Immature natural killer cell (primary cell): ENCODE results near the gene CADM2. TPM values are rescaled to one million over a fixed set of nuclear protein-coding genes. Genes with fewer than 3 reads are reported as not detected.

Experiments
- DNase-seq, 3 donors: peaks; one replicate each; pipeline ENCODE4 v3.0.0; 2022; ENCODE audit warnings: mixed read lengths in 1 of 3
- H3K27ac Mint-ChIP-seq, 6 donors: one replicate each; pipeline ENCODE4 v1.8.0; 2020; ENCODE audit warnings: mixed read lengths in 6 of 6, mild to moderate bottlenecking in 5 of 6, inconsistent platforms in 4 of 6, moderate library complexity in 3 of 6
- H3K27me3 Mint-ChIP-seq, 3 donors: one replicate each; pipeline ENCODE4 v1.8.0; 2020 to 2021; ENCODE audit warnings: low read depth in 3 of 3, mild to moderate bottlenecking in 3 of 3, mixed read lengths in 3 of 3, moderate library complexity in 3 of 3, inconsistent platforms in 1 of 3
- H3K36me3 Mint-ChIP-seq, 3 donors: one replicate each; pipeline ENCODE4 v1.8.0; 2020; ENCODE audit warnings: mixed read lengths in 3 of 3, inconsistent platforms in 2 of 3, mild to moderate bottlenecking in 2 of 3
- H3K4me1 Mint-ChIP-seq, 2 donors: one replicate each; pipeline ENCODE4 v1.8.0; 2020; ENCODE audit warnings: inconsistent platforms in 2 of 2, mild to moderate bottlenecking in 2 of 2, mixed read lengths in 2 of 2, moderate library complexity in 1 of 2
- H3K4me3 Mint-ChIP-seq, 5 donors: one replicate each; pipeline ENCODE4 v1.8.0; 2020; ENCODE audit warnings: mild to moderate bottlenecking in 5 of 5, mixed read lengths in 5 of 5, inconsistent platforms in 3 of 5, moderate library complexity in 3 of 5
- H3K9me3 Mint-ChIP-seq, 6 donors: one replicate each; pipeline ENCODE4 v1.8.0; 2020; ENCODE audit warnings: mild to moderate bottlenecking in 6 of 6, mixed read lengths in 6 of 6, inconsistent platforms in 4 of 6, moderate library complexity in 3 of 6
- polyA plus RNA-seq, 3 donors: library from polyadenylated mRNA; unstranded; fragments of 300-500 nt; fragmentation: Illumina TruSeq; gene quantifications; one replicate each; pipeline ENCODE4 v1.2.3, GENCODE V29; 2021

The CADM2 gene
- polyA plus RNA-seq, 3 donors from 2014 or later: 0.64 TPM; not detected in 2

GRCh38 chr3:85801955-85802354, 843.2 kb downstream of the CADM2 start:
- no peak overlapping the region for H3K4me3 Mint-ChIP-seq
- no peaks in the 10 kb centered on the region for H3K36me3 Mint-ChIP-seq
- no peak overlapping the region for H3K27ac Mint-ChIP-seq
- no peak for DNase-seq
- no peaks in the 10 kb centered on the region for H3K4me1 Mint-ChIP-seq
- H3K9me3 Mint-ChIP-seq: peaks cover 15 to 57% (median 21%) of the 10 kb centered on the region in 6 donors
- H3K27me3 Mint-ChIP-seq: no peaks in the 10 kb centered on the region

DNA sequence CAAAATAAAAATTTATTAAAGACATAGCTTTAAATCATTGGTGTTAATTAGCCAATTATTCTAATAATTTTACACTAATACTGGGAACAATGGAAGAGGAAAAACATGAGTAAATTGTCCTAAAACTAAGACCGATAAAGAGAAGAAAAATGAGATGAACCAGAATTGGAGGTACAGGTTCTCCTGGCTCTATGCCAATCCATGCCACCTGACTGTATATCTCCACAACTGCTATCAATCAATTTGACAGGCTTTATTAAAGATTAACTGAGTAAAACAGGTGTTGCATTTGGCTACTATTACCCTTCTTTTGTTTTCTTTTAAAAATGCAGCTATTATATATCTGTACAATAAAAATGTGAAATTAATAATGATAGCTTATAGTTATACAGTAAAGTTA, 850.0 kb downstream of the CADM2 start:
- no peak for DNase-seq
- Mint-ChIP-seq H3K4me1 (no peaks in the 10 kb centered on the region), H3K27me3 (no peaks in the 10 kb centered on the region), H3K27ac (no peak overlapping the region), H3K4me3 (no peak overlapping the region), H3K36me3 (peaks cover 0 to 7% (median 0%) of the 10 kb centered on the region in 3 donors), H3K9me3 (peaks cover 8 to 47% (median 23%) of the 10 kb centered on the region in 6 donors)

- H3K36me3 Mint-ChIP-seq: peaks cover 0 to 3% (median 0%) of the 10 kb centered on the region in 3 donors
- DNase-seq: no peak
- peaks cover 5 to 32% (median 13%) of the 10 kb centered on the region in 6 donors for H3K9me3 Mint-ChIP-seq
- H3K27me3 Mint-ChIP-seq: peaks cover 0 to 3% (median 0%) of the 10 kb centered on the region in 3 donors
- no peaks in the 10 kb centered on the region for H3K4me1 Mint-ChIP-seq
- no peak overlapping the region for H3K4me3 Mint-ChIP-seq
- H3K27ac Mint-ChIP-seq: no peak overlapping the region
These were observed 862.5 kb downstream of the CADM2 start for GRCh38 chr3:85821130-85821756.

GRCh38 chr3:85835857-85836440, 877.2 kb downstream of the CADM2 start:
- H3K4me1 Mint-ChIP-seq: no peaks in the 10 kb centered on the region
- H3K4me3 Mint-ChIP-seq: no peak overlapping the region
- H3K27me3 Mint-ChIP-seq: no peaks in the 10 kb centered on the region
- H3K36me3 Mint-ChIP-seq: no peaks in the 10 kb centered on the region
- peaks cover 9 to 44% (median 22%) of the 10 kb centered on the region in 6 donors for H3K9me3 Mint-ChIP-seq
- no peak overlapping the region for H3K27ac Mint-ChIP-seq
- DNase-seq: no peak

GRCh38 chr3:85837402-85837801, 878.6 kb downstream of the CADM2 start:
- Mint-ChIP-seq H3K27ac (no peak overlapping the region), H3K4me3 (no peak overlapping the region), H3K36me3 (no peaks in the 10 kb centered on the region), H3K9me3 (peaks cover 3 to 29% (median 17%) of the 10 kb centered on the region in 6 donors), H3K27me3 (no peaks in the 10 kb centered on the region), H3K4me1 (no peaks in the 10 kb centered on the region)
- no peak for DNase-seq

DNA sequence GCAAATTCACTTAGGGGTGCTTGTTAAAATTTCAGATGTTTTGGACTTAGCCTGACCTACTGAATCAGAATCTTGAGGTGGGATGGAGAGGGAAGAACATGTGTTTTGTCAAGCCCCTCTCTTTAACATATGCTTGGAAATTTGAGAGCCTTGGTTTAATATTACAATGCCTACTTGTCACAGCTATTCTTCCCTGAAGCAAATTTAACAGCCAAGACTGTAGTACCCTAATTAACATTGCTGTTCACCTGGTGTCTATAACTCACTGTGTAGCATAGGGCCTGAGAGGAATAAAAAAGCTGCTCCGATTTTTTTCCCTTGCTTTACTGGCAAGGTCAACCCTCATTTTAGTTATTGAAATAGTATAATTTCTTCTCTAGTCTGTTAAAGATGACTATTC, 880.1 kb downstream of the CADM2 start:
- H3K27me3 Mint-ChIP-seq: no peaks in the 10 kb centered on the region
- H3K9me3 Mint-ChIP-seq: peaks cover under 1 to 20% (median 9%) of the 10 kb centered on the region in 6 donors
- H3K27ac Mint-ChIP-seq: no peak overlapping the region
- no peak overlapping the region for H3K4me3 Mint-ChIP-seq
- no peaks in the 10 kb centered on the region for H3K36me3 Mint-ChIP-seq
- H3K4me1 Mint-ChIP-seq: no peaks in the 10 kb centered on the region
- DNase-seq: no peak

- no peak for DNase-seq
- peaks cover 0 to 2% (median 0%) of the 10 kb centered on the region in 3 donors for H3K27me3 Mint-ChIP-seq
- H3K27ac Mint-ChIP-seq: no peak overlapping the region
- no peaks in the 10 kb centered on the region for H3K36me3 Mint-ChIP-seq
- H3K9me3 Mint-ChIP-seq: peaks cover 2 to 17% (median 7%) of the 10 kb centered on the region in 6 donors
- H3K4me3 Mint-ChIP-seq: no peak overlapping the region
- H3K4me1 Mint-ChIP-seq: no peaks in the 10 kb centered on the region
These were observed 883.3 kb downstream of the CADM2 start for GRCh38 chr3:85842081-85842480.

DNA sequence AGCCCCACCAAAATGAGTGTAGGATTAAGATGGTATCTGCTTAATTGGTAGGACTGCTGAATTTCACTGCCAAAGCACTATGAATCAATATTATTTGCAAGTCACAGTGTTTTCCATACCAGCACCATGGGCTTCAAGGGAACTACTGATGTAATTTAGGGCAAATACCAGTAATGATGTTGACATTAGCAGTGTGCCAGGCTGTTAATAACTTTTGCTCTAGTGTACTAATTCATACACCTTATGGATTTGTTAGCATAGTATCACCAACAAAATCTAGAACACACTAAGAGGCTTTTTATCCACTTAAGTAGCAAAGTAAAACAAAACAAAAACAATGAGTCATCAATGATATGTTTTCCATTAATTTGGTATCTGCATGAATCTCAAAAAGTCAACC, 888.2 kb downstream of the CADM2 start:
- H3K27me3 Mint-ChIP-seq: peaks cover 0 to 2% (median 0%) of the 10 kb centered on the region in 3 donors
- no peaks in the 10 kb centered on the region for H3K36me3 Mint-ChIP-seq
- no peak for DNase-seq
- H3K9me3 Mint-ChIP-seq: peaks cover 2 to 41% (median 17%) of the 10 kb centered on the region in 6 donors
- H3K27ac Mint-ChIP-seq: no peak overlapping the region
- no peaks in the 10 kb centered on the region for H3K4me1 Mint-ChIP-seq
- no peak overlapping the region for H3K4me3 Mint-ChIP-seq

GRCh38 chr3:85851071-85851470, 892.3 kb downstream of the CADM2 start:
- no peak overlapping the region for H3K27ac Mint-ChIP-seq
- peaks cover 0 to 53% (median 21%) of the 10 kb centered on the region in 6 donors for H3K9me3 Mint-ChIP-seq
- no peak overlapping the region for H3K4me3 Mint-ChIP-seq
- no peak for DNase-seq
- no peaks in the 10 kb centered on the region for H3K4me1 Mint-ChIP-seq
- H3K27me3 Mint-ChIP-seq: no peaks in the 10 kb centered on the region
- H3K36me3 Mint-ChIP-seq: no peaks in the 10 kb centered on the region

GRCh38 chr3:85853805-85854204, 895.0 kb downstream of the CADM2 start:
- Mint-ChIP-seq H3K27ac (no peak overlapping the region), H3K4me3 (no peak overlapping the region), H3K27me3 (no peaks in the 10 kb centered on the region), H3K36me3 (no peaks in the 10 kb centered on the region), H3K9me3 (peaks cover 2 to 49% (median 23%) of the 10 kb centered on the region in 6 donors), H3K4me1 (no peaks in the 10 kb centered on the region)
- no peak for DNase-seq

GRCh38 chr3:85862893-85863455, 904.2 kb downstream of the CADM2 start:
- H3K27ac Mint-ChIP-seq: no peak overlapping the region
- peaks cover 0 to 2% (median 0%) of the 10 kb centered on the region in 3 donors for H3K27me3 Mint-ChIP-seq
- peaks cover 0 to 3% (median 0%) of the 10 kb centered on the region in 3 donors for H3K36me3 Mint-ChIP-seq
- no peak overlapping the region for H3K4me3 Mint-ChIP-seq
- no peaks in the 10 kb centered on the region for H3K4me1 Mint-ChIP-seq
- DNase-seq: no peak
- H3K9me3 Mint-ChIP-seq: peaks cover 9 to 39% (median 21%) of the 10 kb centered on the region in 6 donors

DNA sequence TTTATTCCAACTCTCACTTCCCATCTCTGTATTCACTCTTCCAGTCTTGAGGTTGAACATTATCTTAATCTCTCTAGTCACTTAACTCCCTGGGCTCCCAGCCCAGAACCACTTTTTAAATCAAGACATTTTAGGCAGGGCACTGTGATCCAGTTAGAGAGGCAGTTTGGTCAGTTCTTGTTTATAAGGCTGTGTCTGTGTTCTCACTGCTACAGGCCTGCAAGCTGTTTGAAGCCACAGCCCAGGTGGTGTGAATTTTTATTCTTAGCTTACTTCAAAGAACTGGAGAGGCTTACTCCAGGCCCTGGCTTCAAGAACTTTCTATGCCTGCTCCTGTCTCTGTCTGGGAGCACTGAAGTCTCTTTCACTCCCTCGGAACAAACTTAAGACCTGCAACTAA, 906.1 kb downstream of the CADM2 start:
- H3K9me3 Mint-ChIP-seq: peaks cover 9 to 32% (median 20%) of the 10 kb centered on the region in 6 donors
- no peaks in the 10 kb centered on the region for H3K4me1 Mint-ChIP-seq
- H3K27me3 Mint-ChIP-seq: peaks cover 0 to 2% (median 0%) of the 10 kb centered on the region in 3 donors
- peaks cover 0 to 3% (median 0%) of the 10 kb centered on the region in 3 donors for H3K36me3 Mint-ChIP-seq
- DNase-seq: no peak
- H3K27ac Mint-ChIP-seq: no peak overlapping the region
- no peak overlapping the region for H3K4me3 Mint-ChIP-seq

- Mint-ChIP-seq H3K27me3 (peaks cover 0 to 2% (median 0%) of the 10 kb centered on the region in 3 donors), H3K4me1 (no peaks in the 10 kb centered on the region), H3K9me3 (peaks cover 13 to 41% (median 20%) of the 10 kb centered on the region in 6 donors), H3K4me3 (no peak overlapping the region), H3K36me3 (peaks cover 0 to 5% (median 0%) of the 10 kb centered on the region in 3 donors), H3K27ac (no peak overlapping the region)
- no peak for DNase-seq
These were observed 908.3 kb downstream of the CADM2 start for GRCh38 chr3:85867072-85867471.

DNA sequence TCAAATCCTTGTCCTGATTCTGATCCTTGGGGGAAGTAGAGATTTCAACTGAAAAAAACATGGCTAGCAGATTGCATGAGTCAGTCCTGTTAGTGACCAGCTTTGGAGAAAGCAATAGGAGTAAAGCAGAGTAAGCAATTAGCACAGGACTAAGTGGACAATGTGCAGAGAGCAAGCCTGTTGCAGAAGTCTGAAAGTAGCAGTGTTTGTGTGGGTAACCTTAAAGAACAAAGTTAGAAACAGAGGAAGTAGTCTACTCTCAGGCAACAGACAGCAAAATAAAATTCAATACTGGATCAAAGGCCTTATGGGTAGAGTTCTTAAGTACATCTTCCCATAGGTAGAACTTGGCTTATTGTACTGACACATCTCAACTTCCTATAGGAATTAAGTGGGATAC, 916.8 kb downstream of the CADM2 start:
- no peak overlapping the region for H3K4me3 Mint-ChIP-seq
- DNase-seq: no peak
- peaks cover 3 to 43% (median 15%) of the 10 kb centered on the region in 6 donors for H3K9me3 Mint-ChIP-seq
- peaks cover 0 to 2% (median 0%) of the 10 kb centered on the region in 3 donors for H3K27me3 Mint-ChIP-seq
- H3K27ac Mint-ChIP-seq: no peak overlapping the region
- H3K36me3 Mint-ChIP-seq: peaks cover 0 to under 1% (median 0%) of the 10 kb centered on the region in 3 donors
- H3K4me1 Mint-ChIP-seq: no peaks in the 10 kb centered on the region
